ENCODE data around the gene ZBTB47. TPM values are rescaled to one million over a fixed set of nuclear protein-coding genes. Genes with fewer than 3 reads are reported as not detected.

The ZBTB47 gene
- total and polyA plus RNA-seq, 10 of the 15 experiments (the other 5 are each of a cell fraction or from before 2014, with no cell fraction given) = 0.04 to 3.4 (median 1.0) TPM; not detected in 1

DNA sequence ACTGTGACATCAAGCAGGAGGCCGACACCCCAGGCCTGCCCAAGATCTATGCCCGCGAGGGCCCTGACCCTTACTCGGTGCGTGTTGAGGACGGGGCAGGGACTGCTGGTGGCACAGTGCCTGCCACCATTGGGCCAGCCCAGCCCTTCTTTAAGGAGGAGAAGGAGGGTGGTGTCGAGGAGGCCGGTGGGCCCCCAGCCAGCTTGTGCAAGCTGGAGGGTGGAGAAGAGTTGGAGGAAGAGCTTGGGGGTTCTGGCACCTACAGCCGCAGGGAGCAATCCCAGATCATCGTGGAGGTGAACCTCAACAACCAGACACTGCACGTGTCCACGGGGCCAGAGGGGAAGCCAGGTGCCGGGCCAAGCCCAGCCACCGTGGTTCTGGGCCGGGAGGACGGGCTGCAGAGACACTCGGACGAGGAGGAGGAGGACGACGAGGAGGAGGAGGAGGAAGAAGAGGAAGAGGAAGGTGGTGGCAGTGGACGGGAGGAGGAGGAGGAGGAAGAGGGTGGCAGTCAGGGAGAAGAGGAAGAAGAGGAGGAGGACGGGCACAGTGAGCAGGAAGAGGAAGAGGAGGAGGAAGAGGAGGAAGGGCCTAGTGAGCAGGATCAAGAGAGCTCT lies 5.4 kb downstream of the ZBTB47 start (continued):
- TF ChIP-seq ZZZ3 (IDR thresholded peaks at IDR 0.05; ENCODE audit: control insufficient read depth, insufficient read length, low read depth) = no peak

DNA sequence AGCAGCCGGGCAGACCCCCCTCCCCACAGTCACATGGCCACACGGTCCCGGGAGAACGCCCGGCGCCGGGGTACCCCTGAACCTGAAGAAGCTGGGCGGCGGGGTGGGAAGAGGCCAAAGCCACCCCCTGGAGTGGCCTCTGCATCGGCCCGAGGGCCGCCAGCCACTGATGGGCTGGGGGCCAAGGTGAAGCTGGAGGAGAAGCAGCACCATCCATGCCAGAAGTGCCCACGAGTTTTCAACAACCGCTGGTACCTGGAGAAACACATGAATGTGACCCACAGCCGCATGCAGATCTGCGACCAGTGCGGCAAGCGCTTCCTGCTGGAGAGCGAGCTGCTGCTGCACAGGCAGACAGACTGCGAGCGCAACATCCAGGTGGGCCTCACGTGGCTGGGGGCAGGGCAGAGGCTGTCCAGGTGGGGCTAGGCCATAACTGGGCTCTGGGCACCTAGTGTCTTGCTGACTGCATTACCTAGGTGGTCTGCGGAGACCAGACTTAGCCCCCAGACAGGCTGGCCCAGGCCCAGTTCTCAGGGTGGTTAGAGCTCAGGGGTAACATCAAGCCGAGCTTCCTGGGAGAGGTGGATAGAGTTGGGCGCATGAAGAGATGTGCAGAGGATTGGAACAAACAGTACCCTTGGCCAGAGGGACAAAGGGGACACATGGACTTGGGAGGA lies 6.1 kb downstream of the ZBTB47 start:
- WGBS (ENCODE audit: insufficient coverage, insufficient replicate concordance, low lambda C conversion rate, missing lambda C conversion rate) = 80% methylated on average over 16 of the region's 25 CpGs
- Histone ChIP-seq H3K27ac (ENCODE audit: control insufficient read depth, insufficient read depth) (no peak overlapping the region), H3K9ac (ENCODE audit: control insufficient read depth, insufficient read depth, low read length) (no peak overlapping the region), H2AFZ (ENCODE audit: control insufficient read depth, low read depth, low read length) (no peak overlapping the region), H3K27me3 (replicated peaks in 1 of 2; ENCODE audit: control insufficient read depth in 2 of 2, insufficient read depth in 2 of 2, low read length in 1 of 2) (no peaks in the 10 kb centered on the region), H3K36me3 (ENCODE audit: control insufficient read depth in 2 of 2, insufficient read depth in 2 of 2, low read length in 1 of 2) (no peaks in the 10 kb centered on the region; a peak in 1 of 4 replicates), H3K4me1 (ENCODE audit: control insufficient read depth, insufficient read depth, low read length) (peaks cover 7% of the 10 kb centered on the region), H4K20me1 (ENCODE audit: control insufficient read depth, insufficient read depth) (no peaks in the 10 kb centered on the region), H3K79me2 (ENCODE audit: control insufficient read depth, insufficient read depth, low read length) (no peaks in the 10 kb centered on the region), H3K4me2 (ENCODE audit: control insufficient read depth, insufficient read depth) (no peak overlapping the region), H3K9me3 (replicated peaks; ENCODE audit: control insufficient read depth, insufficient read depth, low read length) (no peaks in the 10 kb centered on the region; the same call in 2 of the 3 replicates), H3K4me3 (no peak overlapping the region)
- SMC1A ChIA-PET (ENCODE audit: uncharacterized antibody, unreplicated experiment) = no interaction called here
- in situ Hi-C loops (cut with MboI) (no loop called here), intact Hi-C loops (cut with micrococcal nuclease; ENCODE audit: unreplicated experiment) (no loop called here)
- DNase-seq (ENCODE audit: low read depth, low spot score) (no peak), FAIRE-seq (no peak), ATAC-seq (no peak)
- no peak for TF ChIP-seq ZNF384 (IDR thresholded peaks at IDR 0.05; ENCODE audit: borderline replicate concordance, low read depth, low read length)
- no peak for TF ChIP-seq YY1 (IDR thresholded peaks at IDR 0.05; ENCODE audit: low read depth, low read length)
- TF ChIP-seq TAF1 (IDR thresholded peaks at IDR 0.05; ENCODE audit: borderline replicate concordance, low read depth, low read length) = no peak
- TF ChIP-seq, protein P1, sequence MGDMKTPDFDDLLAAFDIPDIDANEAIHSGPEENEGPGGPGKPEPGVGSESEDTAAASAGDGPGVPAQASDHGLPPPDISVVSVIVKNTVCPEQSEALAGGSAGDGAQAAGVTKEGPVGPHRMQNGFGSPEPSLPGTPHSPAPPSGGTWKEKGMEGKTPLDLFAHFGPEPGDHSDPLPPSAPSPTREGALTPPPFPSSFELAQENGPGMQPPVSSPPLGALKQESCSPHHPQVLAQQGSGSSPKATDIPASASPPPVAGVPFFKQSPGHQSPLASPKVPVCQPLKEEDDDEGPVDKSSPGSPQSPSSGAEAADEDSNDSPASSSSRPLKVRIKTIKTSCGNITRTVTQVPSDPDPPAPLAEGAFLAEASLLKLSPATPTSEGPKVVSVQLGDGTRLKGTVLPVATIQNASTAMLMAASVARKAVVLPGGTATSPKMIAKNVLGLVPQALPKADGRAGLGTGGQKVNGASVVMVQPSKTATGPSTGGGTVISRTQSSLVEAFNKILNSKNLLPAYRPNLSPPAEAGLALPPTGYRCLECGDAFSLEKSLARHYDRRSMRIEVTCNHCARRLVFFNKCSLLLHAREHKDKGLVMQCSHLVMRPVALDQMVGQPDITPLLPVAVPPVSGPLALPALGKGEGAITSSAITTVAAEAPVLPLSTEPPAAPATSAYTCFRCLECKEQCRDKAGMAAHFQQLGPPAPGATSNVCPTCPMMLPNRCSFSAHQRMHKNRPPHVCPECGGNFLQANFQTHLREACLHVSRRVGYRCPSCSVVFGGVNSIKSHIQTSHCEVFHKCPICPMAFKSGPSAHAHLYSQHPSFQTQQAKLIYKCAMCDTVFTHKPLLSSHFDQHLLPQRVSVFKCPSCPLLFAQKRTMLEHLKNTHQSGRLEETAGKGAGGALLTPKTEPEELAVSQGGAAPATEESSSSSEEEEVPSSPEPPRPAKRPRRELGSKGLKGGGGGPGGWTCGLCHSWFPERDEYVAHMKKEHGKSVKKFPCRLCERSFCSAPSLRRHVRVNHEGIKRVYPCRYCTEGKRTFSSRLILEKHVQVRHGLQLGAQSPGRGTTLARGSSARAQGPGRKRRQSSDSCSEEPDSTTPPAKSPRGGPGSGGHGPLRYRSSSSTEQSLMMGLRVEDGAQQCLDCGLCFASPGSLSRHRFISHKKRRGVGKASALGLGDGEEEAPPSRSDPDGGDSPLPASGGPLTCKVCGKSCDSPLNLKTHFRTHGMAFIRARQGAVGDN (IDR thresholded peaks at IDR 0.05) = no peak
- no peak for TF ChIP-seq RELA (IDR thresholded peaks at IDR 0.05; ENCODE audit: borderline replicate concordance, partially characterized antibody)
- TF ChIP-seq POLR2AphosphoS5 (IDR thresholded peaks at IDR 0.05; ENCODE audit: low read length) = no peak
- TF ChIP-seq, protein P2, sequence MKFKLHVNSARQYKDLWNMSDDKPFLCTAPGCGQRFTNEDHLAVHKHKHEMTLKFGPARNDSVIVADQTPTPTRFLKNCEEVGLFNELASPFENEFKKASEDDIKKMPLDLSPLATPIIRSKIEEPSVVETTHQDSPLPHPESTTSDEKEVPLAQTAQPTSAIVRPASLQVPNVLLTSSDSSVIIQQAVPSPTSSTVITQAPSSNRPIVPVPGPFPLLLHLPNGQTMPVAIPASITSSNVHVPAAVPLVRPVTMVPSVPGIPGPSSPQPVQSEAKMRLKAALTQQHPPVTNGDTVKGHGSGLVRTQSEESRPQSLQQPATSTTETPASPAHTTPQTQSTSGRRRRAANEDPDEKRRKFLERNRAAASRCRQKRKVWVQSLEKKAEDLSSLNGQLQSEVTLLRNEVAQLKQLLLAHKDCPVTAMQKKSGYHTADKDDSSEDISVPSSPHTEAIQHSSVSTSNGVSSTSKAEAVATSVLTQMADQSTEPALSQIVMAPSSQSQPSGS (IDR thresholded peaks at IDR 0.05; ENCODE audit: low read length) = no peak
- TF ChIP-seq ZSCAN29 (IDR thresholded peaks at IDR 0.05) = no peak
- TF ChIP-seq ZNF217 (IDR thresholded peaks at IDR 0.05) = no peak
- TF ChIP-seq NR2C1 (IDR thresholded peaks at IDR 0.05) = no peak
- no TSS peak for BruUV-seq (replicated peaks)
- POLR2A ChIA-PET = no interaction called here
- RAD21 ChIA-PET (ENCODE audit: unreplicated experiment) = no interaction called here
- CTCF ChIA-PET = no interaction called here

Data from GM12878 (cell line).